CD14-positive monocyte (primary cell): ENCODE results near the gene DSG3. TPM values are rescaled to one million over a fixed set of nuclear protein-coding genes. Genes with fewer than 3 reads are reported as not detected.

Experiments
- DNase-seq, 3 donors: peaks; one replicate each; pipeline ENCODE4 v3.0.0-alpha.2; 2011 to 2022
- H2AFZ ChIP-seq: 2 replicates; pipeline ENCODE4 v1.6.0; 2012; ENCODE audit warnings: mild to moderate bottlenecking, low read depth, low read length, inconsistent platforms; ENCODE audit not compliant: insufficient read depth, poor library complexity, severe bottlenecking
- H3K27ac ChIP-seq, 2 donors: 1 replicate in 1 of 2; 2 replicates in 1 of 2; pipeline ENCODE4 v1.5.1; 2012 to 2013; ENCODE audit warnings: low read length in 2 of 2, control low read depth in 1 of 2, inconsistent platforms in 1 of 2, low read depth in 1 of 2, mild to moderate bottlenecking in 1 of 2
- H3K27me3 ChIP-seq, 2 donors: one replicate each; pipeline versions ENCODE4 v1.6.0 to v1.6.1; 2011 to 2013; ENCODE audit warnings: low read length in 2 of 2; ENCODE audit not compliant: control insufficient read depth in 2 of 2, insufficient read depth in 2 of 2
- H3K36me3 ChIP-seq, 2 donors: replicated peaks in 1 of 2; 1 replicate in 1 of 2; 2 replicates in 1 of 2; pipeline versions ENCODE4 v1.5.1 to v1.6.1; 2012 to 2013; ENCODE audit warnings: low read length in 2 of 2, control low read depth in 1 of 2, inconsistent platforms in 1 of 2, mild to moderate bottlenecking in 1 of 2; ENCODE audit not compliant: insufficient read depth in 2 of 2, control insufficient read depth in 1 of 2
- H3K4me1 ChIP-seq, 2 donors: 1 replicate in 1 of 2; 2 replicates in 1 of 2; pipeline versions ENCODE4 v1.5.1 to v1.6.1; 2012 to 2013; ENCODE audit warnings: low read length in 2 of 2, control low read depth in 1 of 2, inconsistent platforms in 1 of 2, mild to moderate bottlenecking in 1 of 2, moderate library complexity in 1 of 2; ENCODE audit not compliant: insufficient read depth in 2 of 2, control insufficient read depth in 1 of 2
- H3K4me2 ChIP-seq: replicated peaks from 2 replicates; pipeline ENCODE3; 2012; ENCODE audit warnings: low read length, moderate library complexity, mild to moderate bottlenecking; ENCODE audit not compliant: poor library complexity, severe bottlenecking; ENCODE audit errors: extremely low read depth
- H3K4me3 ChIP-seq, 3 experiments: fragments of 200-600 bp in 1 of 3; sonication (generic) in 1 of 3; replicated peaks in 1 of 3; 1 replicate in 2 of 3; 2 replicates in 1 of 3; pipeline ENCODE4 v1.5.1; 2011 to 2013; ENCODE audit warnings: low read length in 3 of 3, mild to moderate bottlenecking in 3 of 3, control low read depth in 2 of 3, low read depth in 2 of 3, inconsistent platforms in 1 of 3, moderate library complexity in 1 of 3
- H3K79me2 ChIP-seq: 2 replicates; pipeline ENCODE4 v1.6.0; 2012; ENCODE audit warnings: mild to moderate bottlenecking, control low read depth, inconsistent platforms, low read length, moderate library complexity; ENCODE audit not compliant: insufficient read depth
- H3K9ac ChIP-seq: 2 replicates; pipeline ENCODE4 v1.6.0; 2017; ENCODE audit warnings: low read length, mild to moderate bottlenecking; ENCODE audit not compliant: insufficient read depth, poor library complexity, severe bottlenecking
- H3K9me3 ChIP-seq, 2 donors: replicated peaks in 1 of 2; 1 replicate in 1 of 2; 2 replicates in 1 of 2; pipeline versions ENCODE4 v1.5.1 to v1.6.1; 2012 to 2013; ENCODE audit warnings: low read length in 2 of 2, control low read depth in 1 of 2; ENCODE audit not compliant: control insufficient read depth in 1 of 2, insufficient read depth in 1 of 2
- H4K20me1 ChIP-seq: 2 replicates; pipeline ENCODE4 v1.6.0; 2012; ENCODE audit warnings: mild to moderate bottlenecking, low read length, control low read depth, moderate library complexity; ENCODE audit not compliant: insufficient read depth
- H3K27ac Mint-ChIP-seq, 7 donors: one replicate each; pipeline ENCODE4 v1.8.0; 2020; ENCODE audit warnings: mild to moderate bottlenecking in 7 of 7, mixed read lengths in 7 of 7, moderate library complexity in 6 of 7, inconsistent platforms in 2 of 7
- H3K27me3 Mint-ChIP-seq, 3 donors: one replicate each; pipeline ENCODE4 v1.8.0; 2021 to 2022; ENCODE audit warnings: low read depth in 3 of 3, mild to moderate bottlenecking in 3 of 3, mixed read lengths in 3 of 3, moderate library complexity in 3 of 3, inconsistent platforms in 1 of 3
- H3K36me3 Mint-ChIP-seq, 2 donors: one replicate each; pipeline ENCODE4 v1.8.0; 2020; ENCODE audit warnings: mixed read lengths in 2 of 2, inconsistent platforms in 1 of 2, mild to moderate bottlenecking in 1 of 2
- H3K4me1 Mint-ChIP-seq: one replicate; pipeline ENCODE4 v1.8.0; 2020; ENCODE audit warnings: mild to moderate bottlenecking, mixed read lengths
- H3K4me3 Mint-ChIP-seq, 2 donors: one replicate each; pipeline ENCODE4 v1.8.0; 2020; ENCODE audit warnings: mild to moderate bottlenecking in 2 of 2, mixed read lengths in 2 of 2, moderate library complexity in 1 of 2
- H3K9me3 Mint-ChIP-seq, 7 donors: one replicate each; pipeline ENCODE4 v1.8.0; 2020 to 2022; ENCODE audit warnings: mixed read lengths in 7 of 7, mild to moderate bottlenecking in 6 of 7, moderate library complexity in 6 of 7, inconsistent platforms in 2 of 7
- WGBS: methylation state at CpG from one replicate; pipeline ENCODE4 v1.1.5; 2013; ENCODE audit warnings: missing lambda C conversion rate; ENCODE audit not compliant: insufficient coverage; 5-methylcytosine and 5-hydroxymethylcytosine counted together
- intact Hi-C, 2 donors: fragments of 100-400 bp; cut with micrococcal nuclease; formaldehyde crosslinking; loops; one replicate each; pipeline versions ENCODE4 v1.15.0 to v1.15.1; 2023
- polyA plus RNA-seq, 3 donors: library from polyadenylated mRNA; depleted of rRNA in 1 of 3; unstranded in 2 of 3; stranded (reverse) in 1 of 3; fragments of 300-500 nt in 2 of 3; fragments of >200 nt in 1 of 3; fragmentation: Illumina TruSeq in 2 of 3; gene quantifications; 1 replicate in 2 of 3; 2 replicates in 1 of 3; pipeline ENCODE4 v1.2.3, GENCODE V29; 2012 to 2021
- TF ChIP-seq, protein P1 (sequence below): fragments of 200-600 bp; IDR thresholded peaks from one replicate; pipeline ENCODE4 v1.8.0; 2022; ENCODE audit warnings: antibody characterized with exemption, mild to moderate bottlenecking

Gene DSG3
- polyA plus RNA-seq, 3 donors = not detected

DNA sequence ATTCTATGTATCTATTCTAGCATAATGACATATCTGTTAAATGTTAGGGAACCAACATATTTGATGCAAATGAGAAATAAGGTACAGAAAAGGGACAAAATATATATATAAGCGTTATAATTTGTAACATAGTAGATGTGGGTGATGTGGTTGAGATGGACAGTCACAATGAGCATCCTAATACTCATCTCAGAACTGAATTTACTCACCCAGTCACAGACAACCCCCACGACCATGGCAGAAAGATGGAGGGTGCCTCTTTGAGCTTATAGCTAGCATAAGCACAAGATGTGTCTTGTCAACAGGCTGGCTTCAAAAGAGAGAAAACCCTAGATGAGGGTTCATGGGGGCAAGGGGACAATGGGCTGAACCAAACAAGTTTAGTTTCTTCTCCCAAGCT lies 9.1 kb upstream of the DSG3 start:
- Mint-ChIP-seq H3K36me3 (no peaks in the 10 kb centered on the region), H3K4me1 (peaks cover 15% of the 10 kb centered on the region), H3K9me3 (peaks cover 0 to 4% (median 2%) of the 10 kb centered on the region in 7 donors), H3K27ac (no peak overlapping the region), H3K4me3 (no peak overlapping the region), H3K27me3 (peaks cover 1 to 6% (median 3%) of the 10 kb centered on the region in 3 donors)
- no peak for DNase-seq
- no peak overlapping the region for H3K9ac ChIP-seq
- H3K4me1 ChIP-seq = peaks cover 0 to 12% of the 10 kb centered on the region in 2 donors
- no peaks in the 10 kb centered on the region for H3K79me2 ChIP-seq
- H2AFZ ChIP-seq = no peak overlapping the region
- no peaks in the 10 kb centered on the region for H3K36me3 ChIP-seq
- no peaks in the 10 kb centered on the region for H3K9me3 ChIP-seq
- no peak overlapping the region for H3K27ac ChIP-seq
- intact Hi-C loops = no loop called here
- no peaks in the 10 kb centered on the region for H4K20me1 ChIP-seq
- H3K27me3 ChIP-seq = no peaks in the 10 kb centered on the region
- H3K4me3 ChIP-seq = no peak overlapping the region
- TF ChIP-seq, protein P1, sequence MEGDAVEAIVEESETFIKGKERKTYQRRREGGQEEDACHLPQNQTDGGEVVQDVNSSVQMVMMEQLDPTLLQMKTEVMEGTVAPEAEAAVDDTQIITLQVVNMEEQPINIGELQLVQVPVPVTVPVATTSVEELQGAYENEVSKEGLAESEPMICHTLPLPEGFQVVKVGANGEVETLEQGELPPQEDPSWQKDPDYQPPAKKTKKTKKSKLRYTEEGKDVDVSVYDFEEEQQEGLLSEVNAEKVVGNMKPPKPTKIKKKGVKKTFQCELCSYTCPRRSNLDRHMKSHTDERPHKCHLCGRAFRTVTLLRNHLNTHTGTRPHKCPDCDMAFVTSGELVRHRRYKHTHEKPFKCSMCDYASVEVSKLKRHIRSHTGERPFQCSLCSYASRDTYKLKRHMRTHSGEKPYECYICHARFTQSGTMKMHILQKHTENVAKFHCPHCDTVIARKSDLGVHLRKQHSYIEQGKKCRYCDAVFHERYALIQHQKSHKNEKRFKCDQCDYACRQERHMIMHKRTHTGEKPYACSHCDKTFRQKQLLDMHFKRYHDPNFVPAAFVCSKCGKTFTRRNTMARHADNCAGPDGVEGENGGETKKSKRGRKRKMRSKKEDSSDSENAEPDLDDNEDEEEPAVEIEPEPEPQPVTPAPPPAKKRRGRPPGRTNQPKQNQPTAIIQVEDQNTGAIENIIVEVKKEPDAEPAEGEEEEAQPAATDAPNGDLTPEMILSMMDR = no peak
- no peak overlapping the region for H3K4me2 ChIP-seq
- WGBS = no CpG with 5 or more reads among the region's 2 CpGs

DNA sequence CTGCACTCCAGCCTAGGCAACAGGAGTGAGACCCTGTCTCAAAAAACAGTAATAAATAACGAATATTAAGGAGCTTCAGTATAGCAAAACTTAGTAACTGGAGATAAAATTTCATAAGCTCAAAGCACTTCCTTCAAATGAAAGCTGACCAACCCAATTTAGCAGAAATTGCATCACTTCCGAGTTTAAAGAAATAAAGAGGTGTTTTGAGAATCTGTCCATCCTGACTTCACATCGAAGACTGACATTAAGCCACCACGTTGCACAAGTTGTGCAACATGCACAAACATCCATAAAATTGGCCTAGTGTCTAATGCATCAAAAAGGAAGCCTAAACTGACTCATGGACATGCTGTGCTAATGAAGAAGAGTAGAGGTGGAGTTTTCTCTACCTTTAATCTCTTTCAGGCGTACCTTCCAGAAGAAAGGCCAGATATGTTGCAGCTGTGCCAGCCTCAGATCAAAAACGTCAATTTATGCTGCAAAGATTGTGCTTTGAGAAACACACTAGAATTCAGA lies 7.7 kb upstream of the DSG3 start:
- Mint-ChIP-seq H3K27me3 (peaks cover 1 to 4% (median 3%) of the 10 kb centered on the region in 3 donors), H3K9me3 (peaks cover 0 to 2% (median 0%) of the 10 kb centered on the region in 7 donors), H3K4me3 (no peak overlapping the region), H3K36me3 (no peaks in the 10 kb centered on the region), H3K4me1 (peaks cover 15% of the 10 kb centered on the region), H3K27ac (peak overlapping the region in 1 of 7 donors; percentile 31)
- peak; percentile 3 to 25 (median 14) for DNase-seq
- intact Hi-C loops = no loop called here
- Histone ChIP-seq H2AFZ (no peak overlapping the region), H3K9ac (no peak overlapping the region), H3K79me2 (no peaks in the 10 kb centered on the region), H3K27ac (no peak overlapping the region), H4K20me1 (no peaks in the 10 kb centered on the region), H3K9me3 (no peaks in the 10 kb centered on the region), H3K27me3 (no peaks in the 10 kb centered on the region), H3K4me3 (no peak overlapping the region), H3K36me3 (no peaks in the 10 kb centered on the region), H3K4me1 (peaks cover 0 to 12% of the 10 kb centered on the region in 2 donors), H3K4me2 (no peak overlapping the region)
- TF ChIP-seq, protein P1 = no peak
- whole genome bisulfite sequencing = no CpG with 5 or more reads among the region's 6 CpGs
